Natural killer cell (primary cell): ENCODE data around the gene TDRD6. TPM values are rescaled to one million over a fixed set of nuclear protein-coding genes. Genes with fewer than 3 reads are reported as not detected.
"Not testable (repeated sequence)": the region's sequence is repeated elsewhere in the genome, so short reads cannot be mapped to it uniquely, and the experiment has no call there.

ENCODE experiments used
- ATAC-seq, 3 donors: fragments of 150-1000 bp in 2 of 3; fragments of 200-7000 bp in 1 of 3; cut with Tn5 transposase; 1 replicate in 1 of 3; 2 replicates in 2 of 3; pipeline ENCODE4 v1.10.0; 2021; ENCODE audit warnings: mild to moderate bottlenecking in 2 of 3, moderate library complexity in 2 of 3
- DNase-seq, 2 donors: peaks; one replicate each; pipeline versions ENCODE4 v3.0.0 to v3.0.0-alpha.2; 2013 to 2021; ENCODE audit warnings: mixed read lengths in 1 of 2
- H3K27ac ChIP-seq: one replicate; pipeline ENCODE4 v1.5.1; 2013; ENCODE audit warnings: mild to moderate bottlenecking, low read length
- H3K27me3 ChIP-seq: one replicate; pipeline ENCODE4 v1.6.1; 2013; ENCODE audit warnings: low read length; ENCODE audit not compliant: control insufficient read depth, insufficient read depth
- H3K36me3 ChIP-seq: one replicate; pipeline ENCODE4 v1.6.1; 2013; ENCODE audit warnings: low read length; ENCODE audit not compliant: control insufficient read depth, insufficient read depth
- H3K4me1 ChIP-seq: one replicate; pipeline ENCODE4 v1.6.1; 2013; ENCODE audit warnings: low read length; ENCODE audit not compliant: control insufficient read depth, insufficient read depth
- H3K4me3 ChIP-seq: one replicate; pipeline ENCODE4 v1.5.1; 2013; ENCODE audit warnings: low read length
- H3K9me3 ChIP-seq: one replicate; pipeline ENCODE4 v1.6.1; 2013; ENCODE audit warnings: low read length; ENCODE audit not compliant: control insufficient read depth, insufficient read depth
- H3K27ac Mint-ChIP-seq, 2 donors: one replicate each; pipeline ENCODE4 v1.8.0; 2022; ENCODE audit warnings: mild to moderate bottlenecking in 2 of 2, mixed read lengths in 2 of 2, moderate library complexity in 1 of 2
- H3K27me3 Mint-ChIP-seq, 2 donors: one replicate each; pipeline ENCODE4 v1.8.0; 2022; ENCODE audit warnings: low read depth in 2 of 2, mixed read lengths in 2 of 2
- H3K36me3 Mint-ChIP-seq: one replicate; pipeline ENCODE4 v1.8.0; 2022; ENCODE audit warnings: mixed read lengths
- H3K4me1 Mint-ChIP-seq, 2 donors: one replicate each; pipeline ENCODE4 v1.8.0; 2022; ENCODE audit warnings: mixed read lengths in 2 of 2
- H3K4me3 Mint-ChIP-seq: one replicate; pipeline ENCODE4 v1.8.0; 2022; ENCODE audit warnings: mild to moderate bottlenecking, moderate library complexity, mixed read lengths
- H3K9me3 Mint-ChIP-seq, 2 donors: one replicate each; pipeline ENCODE4 v1.8.0; 2022; ENCODE audit warnings: mixed read lengths in 2 of 2
- CTCF ChIP-seq: fragments of 200-600 bp; IDR thresholded peaks from one replicate; pipeline ENCODE4 v1.8.0; 2022; ENCODE audit warnings: antibody characterized with exemption
- WGBS: methylation state at CpG from one replicate; pipeline ENCODE4 v1.1.7; 2013; ENCODE audit warnings: missing lambda C conversion rate; ENCODE audit not compliant: insufficient coverage; 5-methylcytosine and 5-hydroxymethylcytosine counted together
- intact Hi-C: fragments of 100-400 bp; cut with micrococcal nuclease; formaldehyde crosslinking; loops from one replicate; pipeline ENCODE4 v1.14.2; 2022
- total RNA-seq, 4 donors: library from RNA; stranded (reverse); fragments of 120-200 nt in 1 of 4; gene quantifications; one replicate each; pipeline versions ENCODE4 v1.2.3 to v1.2.4, GENCODE V29; 2013 to 2022

The TDRD6 gene
- total RNA-seq, 3 donors from 2014 or later (not counting 1 experiment from before 2014, with no cell fraction given): not detected

GRCh38 chr6:46642928-46643751 is 44.5 kb upstream of the TDRD6 start:
- ATAC-seq (no peak), DNase-seq (no peak)
- Histone ChIP-seq H3K4me3 (no peak overlapping the region), H3K4me1 (no peaks in the 10 kb centered on the region), H3K27me3 (peaks cover 2% of the 10 kb centered on the region), H3K9me3 (no peaks in the 10 kb centered on the region), H3K27ac (no peak overlapping the region), H3K36me3 (no peaks in the 10 kb centered on the region)
- Mint-ChIP-seq H3K4me1 (no peaks in the 10 kb centered on the region), H3K4me3 (no peak overlapping the region), H3K9me3 (peaks cover 0 to under 1% of the 10 kb centered on the region in 2 donors), H3K27ac (no peak overlapping the region), H3K27me3 (peaks cover 11 to 29% of the 10 kb centered on the region in 2 donors), H3K36me3 (no peaks in the 10 kb centered on the region)
- intact Hi-C loops: no loop called here
- 81% methylated on average over 4 of the region's 4 CpGs for WGBS
- TF ChIP-seq CTCF: no peak

DNA sequence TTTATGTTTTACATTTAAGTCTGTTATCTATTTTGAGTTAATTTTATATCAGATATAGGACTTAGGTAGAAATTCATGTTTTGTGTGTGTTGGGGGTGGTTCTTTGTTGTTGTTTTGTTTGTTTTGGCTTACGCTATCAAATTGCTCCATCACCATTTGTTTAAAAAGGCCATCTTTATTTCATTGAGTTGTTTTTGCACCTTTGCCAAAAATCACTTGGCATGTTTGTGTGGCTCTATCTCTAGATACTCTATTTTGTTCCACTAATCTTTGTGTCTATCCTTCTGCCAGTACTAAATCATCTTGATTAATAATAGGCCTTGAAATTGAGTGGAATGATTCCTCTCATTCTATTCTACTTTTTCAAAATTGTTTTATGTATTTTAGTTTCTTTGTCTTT is 42.4 kb upstream of the TDRD6 start:
- intact Hi-C loops: no loop called here
- Histone ChIP-seq H3K4me1 (no peaks in the 10 kb centered on the region), H3K27ac (no peak overlapping the region), H3K36me3 (no peaks in the 10 kb centered on the region), H3K9me3 (no peaks in the 10 kb centered on the region), H3K4me3 (no peak overlapping the region), H3K27me3 (peaks cover 2% of the 10 kb centered on the region)
- H3K27me3 Mint-ChIP-seq: peaks cover 10 to 21% of the 10 kb centered on the region in 2 donors
- no peaks in the 10 kb centered on the region for H3K4me1 Mint-ChIP-seq
- DNase-seq: no peak
- no peak for ATAC-seq
- WGBS: no CpG with 5 or more reads among the region's 1 CpG
- no peak for TF ChIP-seq CTCF
- H3K9me3 Mint-ChIP-seq: peaks cover 0 to 2% of the 10 kb centered on the region in 2 donors
- no peak overlapping the region for H3K4me3 Mint-ChIP-seq
- H3K27ac Mint-ChIP-seq: no peak overlapping the region
- H3K36me3 Mint-ChIP-seq: no peaks in the 10 kb centered on the region

DNA sequence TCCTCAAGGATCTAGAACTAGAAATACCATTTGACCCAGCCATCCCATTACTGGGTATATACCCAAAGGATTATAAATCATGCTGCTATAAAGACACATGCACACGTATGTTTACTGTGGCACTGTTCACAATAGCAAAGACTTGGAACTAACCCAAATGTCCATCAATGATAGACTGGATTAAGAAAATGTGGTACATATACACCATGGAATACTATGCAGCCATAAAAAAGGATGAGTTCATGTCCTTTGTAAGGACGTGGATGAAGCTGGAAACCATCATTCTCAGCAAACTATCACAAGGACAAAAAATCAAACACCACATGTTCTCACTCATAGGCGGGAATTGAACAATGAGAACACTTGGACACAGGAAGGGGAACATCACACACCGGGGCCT is 39.6 kb upstream of the TDRD6 start:
- not testable (repeated sequence) for H3K27ac ChIP-seq

GRCh38 chr6:46648869-46649492 is 38.7 kb upstream of the TDRD6 start:
- Histone ChIP-seq H3K9me3 (no peaks in the 10 kb centered on the region), H3K27me3 (peaks cover 16% of the 10 kb centered on the region), H3K4me1 (peaks cover 5% of the 10 kb centered on the region), H3K27ac (no peak overlapping the region), H3K36me3 (no peaks in the 10 kb centered on the region), H3K4me3 (no peak overlapping the region)
- intact Hi-C loops: no loop called here
- no peak for DNase-seq
- 77% methylated on average over 4 of the region's 5 CpGs for WGBS
- Mint-ChIP-seq H3K9me3 (peaks cover 0 to 2% of the 10 kb centered on the region in 2 donors), H3K27me3 (peaks cover 21 to 40% of the 10 kb centered on the region in 2 donors), H3K4me1 (peaks cover 17 to 19% of the 10 kb centered on the region in 2 donors), H3K36me3 (no peaks in the 10 kb centered on the region), H3K27ac (no peak overlapping the region), H3K4me3 (no peak overlapping the region)
- TF ChIP-seq CTCF: no peak
- no peak for ATAC-seq

More for the DNA sequence above, 39.6 kb upstream of the TDRD6 start:
- H3K4me1 ChIP-seq, H3K36me3 Mint-ChIP-seq, H3K9me3 ChIP-seq, DNase-seq, H3K27me3 ChIP-seq, ATAC-seq, intact Hi-C loops, H3K36me3 ChIP-seq, H3K9me3 Mint-ChIP-seq, H3K4me3 ChIP-seq, H3K4me3 Mint-ChIP-seq, H3K27ac Mint-ChIP-seq: not testable (repeated sequence)
- Mint-ChIP-seq H3K4me1 (peaks cover 11% of the 10 kb centered on the region in 2 donors), H3K27me3 (peaks cover 14 to 33% of the 10 kb centered on the region in 2 donors)
- WGBS: no CpG with 5 or more reads among the region's 4 CpGs
